Hepatocyte (in vitro differentiated cells): ENCODE data around the gene DUOXA2.

Experiments
- EZH2 ChIP-seq: fragments of 200-600 bp; sonication (generic); IDR thresholded peaks from 2 replicates; pipeline ENCODE4 v1.6.1; 2016; ENCODE audit warnings: antibody characterized with exemption, mild to moderate bottlenecking, borderline replicate concordance
- TF ChIP-seq, protein P1 (sequence below): fragments of 200-600 bp; sonication (generic); IDR thresholded peaks from 2 replicates; pipeline ENCODE4 v1.5.1; 2016; ENCODE audit warnings: antibody characterized with exemption, mild to moderate bottlenecking; ENCODE audit not compliant: poor library complexity

DNA sequence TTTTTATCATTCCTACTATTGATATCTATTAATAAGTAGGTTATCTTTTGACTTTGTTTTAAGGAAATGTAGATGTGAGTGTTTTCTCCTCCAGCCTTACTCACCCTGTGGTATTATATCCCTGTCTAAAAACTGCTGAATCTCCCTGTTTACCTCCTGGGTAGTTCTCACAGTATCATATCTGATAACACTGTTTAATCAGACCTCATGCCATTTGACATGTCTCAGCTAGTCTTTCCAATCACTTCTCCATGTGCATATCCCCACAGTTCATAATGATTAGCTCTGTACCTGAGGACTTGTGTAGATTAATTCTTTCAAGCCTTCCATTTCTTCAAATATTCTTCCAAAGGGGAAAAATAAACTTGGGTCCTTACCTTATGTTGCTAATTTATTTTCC, 30.9 kb upstream of the DUOXA2 start:
- TF ChIP-seq, protein P1, sequence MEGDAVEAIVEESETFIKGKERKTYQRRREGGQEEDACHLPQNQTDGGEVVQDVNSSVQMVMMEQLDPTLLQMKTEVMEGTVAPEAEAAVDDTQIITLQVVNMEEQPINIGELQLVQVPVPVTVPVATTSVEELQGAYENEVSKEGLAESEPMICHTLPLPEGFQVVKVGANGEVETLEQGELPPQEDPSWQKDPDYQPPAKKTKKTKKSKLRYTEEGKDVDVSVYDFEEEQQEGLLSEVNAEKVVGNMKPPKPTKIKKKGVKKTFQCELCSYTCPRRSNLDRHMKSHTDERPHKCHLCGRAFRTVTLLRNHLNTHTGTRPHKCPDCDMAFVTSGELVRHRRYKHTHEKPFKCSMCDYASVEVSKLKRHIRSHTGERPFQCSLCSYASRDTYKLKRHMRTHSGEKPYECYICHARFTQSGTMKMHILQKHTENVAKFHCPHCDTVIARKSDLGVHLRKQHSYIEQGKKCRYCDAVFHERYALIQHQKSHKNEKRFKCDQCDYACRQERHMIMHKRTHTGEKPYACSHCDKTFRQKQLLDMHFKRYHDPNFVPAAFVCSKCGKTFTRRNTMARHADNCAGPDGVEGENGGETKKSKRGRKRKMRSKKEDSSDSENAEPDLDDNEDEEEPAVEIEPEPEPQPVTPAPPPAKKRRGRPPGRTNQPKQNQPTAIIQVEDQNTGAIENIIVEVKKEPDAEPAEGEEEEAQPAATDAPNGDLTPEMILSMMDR, result no peak
- TF ChIP-seq EZH2, result no peak
